ENCODE results near the gene CELF6. TPM values are rescaled to one million over a fixed set of nuclear protein-coding genes. Genes with fewer than 3 reads are reported as not detected.
A peak's percentile ranks its signal among the peaks of the same experiment; 100 is the strongest.

CELF6 gene
- total RNA-seq, 4 donors from 2014 or later, result 1.2 to 4.6 (median 2.5) TPM

GRCh38 chr15:72237029-72237852 is 82.7 kb downstream of the CELF6 start:
- H3K27ac ChIP-seq (replicated peaks in 1 of 4), result peak overlapping the region; percentile 25 to 55 (median 50)
- no peaks in the 10 kb centered on the region for H3K9me3 ChIP-seq
- TF ChIP-seq POLR2A (IDR thresholded peaks at IDR 0.05; ENCODE audit: low read depth) (no peak), POLR2AphosphoS5 (IDR thresholded peaks at IDR 0.05) (peak; percentile 43 to 59)
- WGBS, result 28% methylated on average over 3 of the region's 3 CpGs
- intact Hi-C loops (cut with DNase I), result no loop called here
- peak; percentile 96 for DNase-seq (ENCODE audit: extremely low spot score)
- H3K36me3 ChIP-seq, result peaks cover 16 to 37% (median 35%) of the 10 kb centered on the region in 4 donors
- H3K27me3 ChIP-seq, result no peaks in the 10 kb centered on the region
- peaks cover 11 to 24% (median 15%) of the 10 kb centered on the region in 4 donors for H3K4me1 ChIP-seq
- H3K4me3 ChIP-seq, result peak overlapping the region in 3 of 4 donors; percentile 1 to 28 (median 18)

- peaks cover 13 to 29% (median 21%) of the 10 kb centered on the region in 4 donors for H3K4me1 ChIP-seq
- intact Hi-C loops (cut with DNase I), result no loop called here
- peak overlapping the region in 2 of 4 donors; percentile 55 for H3K27ac ChIP-seq (replicated peaks in 1 of 4)
- DNase-seq (ENCODE audit: extremely low spot score), result no peak
- no peak for TF ChIP-seq POLR2AphosphoS5 (IDR thresholded peaks at IDR 0.05)
- TF ChIP-seq POLR2A (IDR thresholded peaks at IDR 0.05; ENCODE audit: low read depth), result no peak
- no peak for TF ChIP-seq CTCF (IDR thresholded peaks at IDR 0.05)
- no peak for TF ChIP-seq EP300 (IDR thresholded peaks at IDR 0.05)
- H3K4me3 ChIP-seq, result no peak overlapping the region
- H3K36me3 ChIP-seq, result peaks cover 10 to 30% (median 27%) of the 10 kb centered on the region in 4 donors
- no peaks in the 10 kb centered on the region for H3K9me3 ChIP-seq
- no peaks in the 10 kb centered on the region for H3K27me3 ChIP-seq
- WGBS, result 80% methylated on average over 2 of the region's 2 CpGs
These were observed 83.5 kb downstream of the CELF6 start for GRCh38 chr15:72236381-72237003.

GRCh38 chr15:72235298-72235697 is 84.7 kb downstream of the CELF6 start:
- H3K27ac ChIP-seq (replicated peaks in 1 of 4), result no peak overlapping the region
- H3K27me3 ChIP-seq, result no peaks in the 10 kb centered on the region
- intact Hi-C loops (cut with DNase I), result no loop called here
- peaks cover 0 to 18% (median 15%) of the 10 kb centered on the region in 4 donors for H3K36me3 ChIP-seq
- H3K4me3 ChIP-seq, result no peak overlapping the region
- 96% methylated on average over 4 of the region's 4 CpGs for WGBS
- TF ChIP-seq EP300 (IDR thresholded peaks at IDR 0.05) (no peak), POLR2AphosphoS5 (IDR thresholded peaks at IDR 0.05) (no peak), CTCF (IDR thresholded peaks at IDR 0.05) (no peak), POLR2A (IDR thresholded peaks at IDR 0.05; ENCODE audit: low read depth) (no peak)
- no peaks in the 10 kb centered on the region for H3K9me3 ChIP-seq
- H3K4me1 ChIP-seq, result peaks cover 13 to 29% (median 21%) of the 10 kb centered on the region in 4 donors
- DNase-seq (ENCODE audit: extremely low spot score), result no peak

Other genes starting within 250 kb of the CELF6 start
- 10 to 100 TPM; 71.1 to 96.8 (median 80.8) TPM for gene MYO9A, start 202.0 kb downstream of the CELF6 start, total RNA-seq
- 1 to 10 TPM; 1.7 to 2.4 (median 2.0) TPM for gene SENP8, start 201.8 kb downstream of the CELF6 start, total RNA-seq
- 1 to 10 TPM in 2 of 4 donors, under 1 TPM in 2; 0.33 to 2.5 (median 0.75) TPM for gene GRAMD2A, start 122.4 kb downstream of the CELF6 start, total RNA-seq
- gene PKM, start 89.0 kb downstream of the CELF6 start, total RNA-seq, result 100 to 1,000 TPM; 392 to 605 (median 482) TPM
- gene PARP6, start 47.6 kb downstream of the CELF6 start, total RNA-seq, result 10 to 100 TPM; 46.5 to 79.0 (median 53.7) TPM
- 10 to 100 TPM; 51.0 to 59.3 (median 53.6) TPM for gene HEXA, start 55.9 kb upstream of the CELF6 start, total RNA-seq
- not detected for gene TMEM202, start 78.1 kb upstream of the CELF6 start, total RNA-seq
- gene ARIH1, start 154.2 kb upstream of the CELF6 start, total RNA-seq, result 10 to 100 TPM; 37.4 to 59.9 (median 43.3) TPM